GM23338 (cell line): ENCODE data around the gene HSF2BP. TPM values are rescaled to one million over a fixed set of nuclear protein-coding genes. Genes with fewer than 3 reads are reported as not detected.

ENCODE experiments used
- ATAC-seq: fragments of 200-7000 bp; cut with Tn5 transposase; 3 replicates; pipeline ENCODE4 v1.9.1; 2020
- DNase-seq: peaks from one replicate; pipeline ENCODE4 v3.0.0-alpha.2; 2015; ENCODE audit warnings: low spot score
- H2AFZ ChIP-seq: fragments of 200-600 bp; sonication (generic); 2 replicates; pipeline ENCODE4 v1.8.0; 2016; ENCODE audit warnings: antibody characterized with exemption, mild to moderate bottlenecking, moderate library complexity
- H3F3A ChIP-seq: fragments of 200-600 bp; sonication (generic); replicated peaks from 2 replicates; pipeline ENCODE4 v1.8.0; 2017; ENCODE audit warnings: antibody characterized with exemption, mixed run types, low read depth
- H3K27ac ChIP-seq: fragments of 200-600 bp; sonication (generic); 2 replicates; pipeline ENCODE4 v1.6.1; 2016; ENCODE audit warnings: low read depth
- H3K27me3 ChIP-seq: fragments of 200-600 bp; sonication (generic); 2 replicates; pipeline ENCODE4 v1.8.0; 2016; ENCODE audit warnings: mild to moderate bottlenecking, mixed run types, moderate library complexity; ENCODE audit not compliant: insufficient read depth
- H3K36me3 ChIP-seq: fragments of 200-600 bp; sonication (generic); 2 replicates; pipeline ENCODE4 v1.8.0; 2016; ENCODE audit warnings: mild to moderate bottlenecking; ENCODE audit not compliant: insufficient read depth
- H3K4me1 ChIP-seq: fragments of 200-600 bp; sonication (generic); 2 replicates; pipeline ENCODE4 v1.8.0; 2016; ENCODE audit warnings: mild to moderate bottlenecking, moderate library complexity; ENCODE audit not compliant: insufficient read depth
- H3K4me2 ChIP-seq: fragments of 200-600 bp; sonication (generic); 2 replicates; pipeline ENCODE4 v1.7.1; 2017; ENCODE audit warnings: mixed run types
- H3K4me3 ChIP-seq: fragments of 200-600 bp; sonication (generic); 2 replicates; pipeline ENCODE4 v1.6.1; 2016; ENCODE audit warnings: mixed run types
- H3K79me2 ChIP-seq: fragments of 200-600 bp; sonication (generic); replicated peaks from 2 replicates; pipeline ENCODE4 v1.8.0; 2017; ENCODE audit warnings: mild to moderate bottlenecking; ENCODE audit not compliant: insufficient read depth
- H3K9me2 ChIP-seq: fragments of 200-600 bp; sonication (generic); 2 replicates; pipeline ENCODE4 v1.8.0; 2017; ENCODE audit not compliant: insufficient read depth
- H4K20me1 ChIP-seq: fragments of 200-600 bp; sonication (generic); replicated peaks from 2 replicates; pipeline ENCODE4 v1.8.0; 2017; ENCODE audit warnings: mild to moderate bottlenecking; ENCODE audit not compliant: insufficient read depth
- H3K27ac Mint-ChIP-seq: 2 replicates; pipeline ENCODE4 v1.8.0; 2020; ENCODE audit warnings: inconsistent platforms, mild to moderate bottlenecking, moderate library complexity, mixed read lengths
- H3K27me3 Mint-ChIP-seq: 3 replicates; pipeline ENCODE4 v1.8.0; 2022; ENCODE audit warnings: low read depth, mild to moderate bottlenecking, moderate library complexity, mixed read lengths, inconsistent platforms; ENCODE audit not compliant: insufficient read depth, poor library complexity
- H3K36me3 Mint-ChIP-seq: 3 replicates; pipeline ENCODE4 v1.8.0; 2021; ENCODE audit warnings: low read depth, mild to moderate bottlenecking, inconsistent platforms, moderate library complexity, mixed read lengths
- H3K4me1 Mint-ChIP-seq: 3 replicates; pipeline ENCODE4 v1.8.0; 2020; ENCODE audit warnings: mild to moderate bottlenecking, inconsistent platforms, mixed read lengths
- H3K4me3 Mint-ChIP-seq: 3 replicates; pipeline ENCODE4 v1.8.0; 2021; ENCODE audit warnings: moderate library complexity, mild to moderate bottlenecking, inconsistent platforms, mixed read lengths
- H3K9me3 Mint-ChIP-seq: 3 replicates; pipeline ENCODE4 v1.8.0; 2020; ENCODE audit warnings: moderate library complexity, mild to moderate bottlenecking, inconsistent platforms, mixed read lengths
- CREB1 ChIP-seq: fragments of 250-450 bp; sonication (Bioruptor Pico); IDR thresholded peaks from 2 replicates; pipeline ENCODE4 v1.5.0; 2020; ENCODE audit warnings: low read depth, mild to moderate bottlenecking, moderate library complexity
- CTCF ChIP-seq, 2 experiments: fragments of 200-600 bp in 1 of 2; sonication (generic) in 1 of 2; conservative IDR thresholded peaks; 2 replicates each; pipeline versions ENCODE4 v1.5.1 to v1.6.1; 2016 to 2017; ENCODE audit warnings: antibody characterized with exemption in 2 of 2, low read depth in 2 of 2, mild to moderate bottlenecking in 2 of 2, moderate library complexity in 1 of 2
- ETS1 ChIP-seq: IDR thresholded peaks from 2 replicates; pipeline ENCODE4 v1.6.1; 2016; ENCODE audit warnings: antibody characterized with exemption
- EZH2 ChIP-seq: fragments of 200-600 bp; sonication (generic); IDR thresholded peaks from one replicate; pipeline ENCODE4 v1.8.0; 2017; ENCODE audit warnings: antibody characterized with exemption, mild to moderate bottlenecking, low read depth; ENCODE audit not compliant: unreplicated experiment
- EZH2phosphoT487 ChIP-seq: fragments of 200-600 bp; sonication (generic); IDR thresholded peaks from one replicate; pipeline ENCODE4 v1.8.1; 2018; ENCODE audit warnings: antibody characterized with exemption; ENCODE audit not compliant: unreplicated experiment
- JUNB ChIP-seq: IDR thresholded peaks from one replicate; pipeline ENCODE4 v1.6.1; 2016; ENCODE audit warnings: antibody characterized with exemption; ENCODE audit not compliant: unreplicated experiment
- NANOG ChIP-seq: IDR thresholded peaks from 2 replicates; pipeline ENCODE4 v1.6.1; 2016; ENCODE audit warnings: antibody characterized with exemption, borderline replicate concordance
- POLR2AphosphoS5 ChIP-seq: IDR thresholded peaks from 2 replicates; pipeline ENCODE4 v1.6.1; 2016; ENCODE audit warnings: antibody characterized with exemption, low read depth
- STAT1 ChIP-seq: IDR thresholded peaks from one replicate; pipeline ENCODE4 v1.6.1; 2016; ENCODE audit warnings: antibody characterized with exemption; ENCODE audit not compliant: unreplicated experiment
- ZNF114 ChIP-seq: fragments of 250-450 bp; sonication (Bioruptor Pico); IDR thresholded peaks from 2 replicates; pipeline ENCODE4 v1.5.0; 2020; ENCODE audit warnings: mild to moderate bottlenecking, moderate library complexity
- ZNF331 ChIP-seq: fragments of 250-450 bp; sonication (Bioruptor Pico); IDR thresholded peaks from 2 replicates; pipeline ENCODE4 v1.5.0; 2020; ENCODE audit warnings: low read depth, mild to moderate bottlenecking, moderate library complexity
- polyA plus RNA-seq: library from polyadenylated mRNA; unstranded; fragments of >200 nt; fragmentation: Nextera tagmentation; extraction: Ambion mirVana; gene quantifications from 2 replicates; pipeline ENCODE4 v1.2.1, GENCODE V29; 2016
- total RNA-seq: library from RNA; depleted of rRNA; stranded (reverse); fragments of >200 nt; shearing (Covaris generic); gene quantifications from 2 replicates; pipeline ENCODE4 v1.2.3, GENCODE V29; 2014
- TF ChIP-seq, protein P1 (sequence below): IDR thresholded peaks from one replicate; pipeline ENCODE4 v1.6.1; 2018; ENCODE audit warnings: antibody characterized with exemption; ENCODE audit not compliant: unreplicated experiment
- TF ChIP-seq, protein P2 (sequence below): fragments of 250-450 bp; sonication (Bioruptor Pico); IDR thresholded peaks from 2 replicates; pipeline ENCODE4 v1.5.0; 2020; ENCODE audit warnings: mild to moderate bottlenecking, moderate library complexity

HSF2BP gene
- total and polyA plus RNA-seq, 2 experiments from 2014 or later, result 0.78 to 2.0 TPM

DNA sequence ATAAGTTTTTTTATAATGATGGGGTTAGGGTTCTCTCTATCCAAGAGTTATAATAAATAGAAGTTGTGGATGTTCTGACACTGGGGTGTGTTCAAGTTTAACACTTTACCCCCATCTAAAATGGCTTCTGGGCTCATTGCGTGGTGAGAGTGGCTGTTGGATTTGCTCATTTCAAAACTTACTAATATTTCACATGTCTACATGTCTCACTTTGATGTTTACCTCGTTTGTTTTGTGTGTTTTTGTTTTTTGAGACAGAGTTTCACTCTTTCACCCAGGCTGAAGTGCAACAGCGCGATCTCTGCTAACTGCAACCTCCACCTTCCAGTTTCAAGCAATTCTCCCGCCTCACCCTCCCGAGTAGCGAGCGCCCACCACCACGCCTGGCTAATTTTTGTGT lies 3.7 kb upstream of the HSF2BP start:
- peaks cover 69% of the 10 kb centered on the region for H3K36me3 Mint-ChIP-seq

More for the DNA sequence above, 3.7 kb upstream of the HSF2BP start:
- peaks cover 22% of the 10 kb centered on the region for H3K36me3 ChIP-seq
- H3K27ac Mint-ChIP-seq, result no peak overlapping the region
- H3K27ac ChIP-seq, result no peak overlapping the region
- H3K4me2 ChIP-seq, result no peak overlapping the region
- H4K20me1 ChIP-seq, result peaks cover 42% of the 10 kb centered on the region
- no peak overlapping the region for H3K4me3 Mint-ChIP-seq
- peaks cover 10% of the 10 kb centered on the region for H3K27me3 Mint-ChIP-seq
- H3K4me3 ChIP-seq, result no peak overlapping the region
- DNase-seq (no peak), ATAC-seq (no peak)
- H3F3A ChIP-seq, result peaks cover 17% of the 10 kb centered on the region; the same call in 1 of the 2 replicates
- H3K79me2 ChIP-seq, result peaks cover 85% of the 10 kb centered on the region
- peaks cover 4% of the 10 kb centered on the region; the same call in 1 of the 3 replicates for H3K9me3 Mint-ChIP-seq
- peaks cover 22% of the 10 kb centered on the region for H3K4me1 Mint-ChIP-seq
- H3K4me1 ChIP-seq, result peaks cover 14% of the 10 kb centered on the region
- H3K27me3 ChIP-seq, result no peaks in the 10 kb centered on the region
- no peak for TF ChIP-seq EZH2phosphoT487
- no peak for TF ChIP-seq STAT1
- no peak for TF ChIP-seq ETS1
- TF ChIP-seq CTCF (conservative IDR thresholded peaks at IDR 0.05; ENCODE audit: low read depth in 2 of 2), result no peak
- no peak for TF ChIP-seq ZNF331
- no peak for TF ChIP-seq CREB1 (CRISPR knock-in tag)
- no peak for TF ChIP-seq POLR2AphosphoS5
- TF ChIP-seq JUNB, result no peak
- TF ChIP-seq EZH2, result no peak
- no peak for TF ChIP-seq NANOG
- no peak for TF ChIP-seq ZNF114
- TF ChIP-seq, protein P1, sequence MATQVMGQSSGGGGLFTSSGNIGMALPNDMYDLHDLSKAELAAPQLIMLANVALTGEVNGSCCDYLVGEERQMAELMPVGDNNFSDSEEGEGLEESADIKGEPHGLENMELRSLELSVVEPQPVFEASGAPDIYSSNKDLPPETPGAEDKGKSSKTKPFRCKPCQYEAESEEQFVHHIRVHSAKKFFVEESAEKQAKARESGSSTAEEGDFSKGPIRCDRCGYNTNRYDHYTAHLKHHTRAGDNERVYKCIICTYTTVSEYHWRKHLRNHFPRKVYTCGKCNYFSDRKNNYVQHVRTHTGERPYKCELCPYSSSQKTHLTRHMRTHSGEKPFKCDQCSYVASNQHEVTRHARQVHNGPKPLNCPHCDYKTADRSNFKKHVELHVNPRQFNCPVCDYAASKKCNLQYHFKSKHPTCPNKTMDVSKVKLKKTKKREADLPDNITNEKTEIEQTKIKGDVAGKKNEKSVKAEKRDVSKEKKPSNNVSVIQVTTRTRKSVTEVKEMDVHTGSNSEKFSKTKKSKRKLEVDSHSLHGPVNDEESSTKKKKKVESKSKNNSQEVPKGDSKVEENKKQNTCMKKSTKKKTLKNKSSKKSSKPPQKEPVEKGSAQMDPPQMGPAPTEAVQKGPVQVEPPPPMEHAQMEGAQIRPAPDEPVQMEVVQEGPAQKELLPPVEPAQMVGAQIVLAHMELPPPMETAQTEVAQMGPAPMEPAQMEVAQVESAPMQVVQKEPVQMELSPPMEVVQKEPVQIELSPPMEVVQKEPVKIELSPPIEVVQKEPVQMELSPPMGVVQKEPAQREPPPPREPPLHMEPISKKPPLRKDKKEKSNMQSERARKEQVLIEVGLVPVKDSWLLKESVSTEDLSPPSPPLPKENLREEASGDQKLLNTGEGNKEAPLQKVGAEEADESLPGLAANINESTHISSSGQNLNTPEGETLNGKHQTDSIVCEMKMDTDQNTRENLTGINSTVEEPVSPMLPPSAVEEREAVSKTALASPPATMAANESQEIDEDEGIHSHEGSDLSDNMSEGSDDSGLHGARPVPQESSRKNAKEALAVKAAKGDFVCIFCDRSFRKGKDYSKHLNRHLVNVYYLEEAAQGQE, result no peak
- TF ChIP-seq, protein P2, sequence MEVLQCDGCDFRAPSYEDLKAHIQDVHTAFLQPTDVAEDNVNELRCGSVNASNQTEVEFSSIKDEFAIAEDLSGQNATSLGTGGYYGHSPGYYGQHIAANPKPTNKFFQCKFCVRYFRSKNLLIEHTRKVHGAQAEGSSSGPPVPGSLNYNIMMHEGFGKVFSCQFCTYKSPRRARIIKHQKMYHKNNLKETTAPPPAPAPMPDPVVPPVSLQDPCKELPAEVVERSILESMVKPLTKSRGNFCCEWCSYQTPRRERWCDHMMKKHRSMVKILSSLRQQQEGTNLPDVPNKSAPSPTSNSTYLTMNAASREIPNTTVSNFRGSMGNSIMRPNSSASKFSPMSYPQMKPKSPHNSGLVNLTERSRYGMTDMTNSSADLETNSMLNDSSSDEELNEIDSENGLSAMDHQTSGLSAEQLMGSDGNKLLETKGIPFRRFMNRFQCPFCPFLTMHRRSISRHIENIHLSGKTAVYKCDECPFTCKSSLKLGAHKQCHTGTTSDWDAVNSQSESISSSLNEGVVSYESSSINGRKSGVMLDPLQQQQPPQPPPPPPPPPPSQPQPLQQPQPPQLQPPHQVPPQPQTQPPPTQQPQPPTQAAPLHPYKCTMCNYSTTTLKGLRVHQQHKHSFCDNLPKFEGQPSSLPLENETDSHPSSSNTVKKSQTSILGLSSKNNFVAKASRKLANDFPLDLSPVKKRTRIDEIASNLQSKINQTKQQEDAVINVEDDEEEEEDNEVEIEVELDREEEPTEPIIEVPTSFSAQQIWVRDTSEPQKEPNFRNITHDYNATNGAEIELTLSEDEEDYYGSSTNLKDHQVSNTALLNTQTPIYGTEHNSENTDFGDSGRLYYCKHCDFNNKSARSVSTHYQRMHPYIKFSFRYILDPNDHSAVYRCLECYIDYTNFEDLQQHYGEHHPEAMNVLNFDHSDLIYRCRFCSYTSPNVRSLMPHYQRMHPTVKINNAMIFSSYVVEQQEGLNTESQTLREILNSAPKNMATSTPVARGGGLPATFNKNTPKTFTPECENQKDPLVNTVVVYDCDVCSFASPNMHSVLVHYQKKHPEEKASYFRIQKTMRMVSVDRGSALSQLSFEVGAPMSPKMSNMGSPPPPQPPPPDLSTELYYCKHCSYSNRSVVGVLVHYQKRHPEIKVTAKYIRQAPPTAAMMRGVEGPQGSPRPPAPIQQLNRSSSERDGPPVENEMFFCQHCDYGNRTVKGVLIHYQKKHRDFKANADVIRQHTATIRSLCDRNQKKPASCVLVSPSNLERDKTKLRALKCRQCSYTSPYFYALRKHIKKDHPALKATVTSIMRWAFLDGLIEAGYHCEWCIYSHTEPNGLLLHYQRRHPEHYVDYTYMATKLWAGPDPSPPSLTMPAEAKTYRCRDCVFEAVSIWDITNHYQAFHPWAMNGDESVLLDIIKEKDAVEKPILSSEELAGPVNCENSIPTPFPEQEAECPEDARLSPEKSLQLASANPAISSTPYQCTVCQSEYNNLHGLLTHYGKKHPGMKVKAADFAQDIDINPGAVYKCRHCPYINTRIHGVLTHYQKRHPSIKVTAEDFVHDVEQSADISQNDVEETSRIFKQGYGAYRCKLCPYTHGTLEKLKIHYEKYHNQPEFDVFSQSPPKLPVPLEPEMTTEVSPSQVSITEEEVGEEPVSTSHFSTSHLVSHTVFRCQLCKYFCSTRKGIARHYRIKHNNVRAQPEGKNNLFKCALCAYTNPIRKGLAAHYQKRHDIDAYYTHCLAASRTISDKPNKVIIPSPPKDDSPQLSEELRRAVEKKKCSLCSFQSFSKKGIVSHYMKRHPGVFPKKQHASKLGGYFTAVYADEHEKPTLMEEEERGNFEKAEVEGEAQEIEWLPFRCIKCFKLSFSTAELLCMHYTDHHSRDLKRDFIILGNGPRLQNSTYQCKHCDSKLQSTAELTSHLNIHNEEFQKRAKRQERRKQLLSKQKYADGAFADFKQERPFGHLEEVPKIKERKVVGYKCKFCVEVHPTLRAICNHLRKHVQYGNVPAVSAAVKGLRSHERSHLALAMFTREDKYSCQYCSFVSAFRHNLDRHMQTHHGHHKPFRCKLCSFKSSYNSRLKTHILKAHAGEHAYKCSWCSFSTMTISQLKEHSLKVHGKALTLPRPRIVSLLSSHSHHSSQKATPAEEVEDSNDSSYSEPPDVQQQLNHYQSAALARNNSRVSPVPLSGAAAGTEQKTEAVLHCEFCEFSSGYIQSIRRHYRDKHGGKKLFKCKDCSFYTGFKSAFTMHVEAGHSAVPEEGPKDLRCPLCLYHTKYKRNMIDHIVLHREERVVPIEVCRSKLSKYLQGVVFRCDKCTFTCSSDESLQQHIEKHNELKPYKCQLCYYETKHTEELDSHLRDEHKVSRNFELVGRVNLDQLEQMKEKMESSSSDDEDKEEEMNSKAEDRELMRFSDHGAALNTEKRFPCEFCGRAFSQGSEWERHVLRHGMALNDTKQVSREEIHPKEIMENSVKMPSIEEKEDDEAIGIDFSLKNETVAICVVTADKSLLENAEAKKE (CRISPR knock-in tag), result no peak
- H3K9me2 ChIP-seq, result no peaks in the 10 kb centered on the region
- H2AFZ ChIP-seq, result no peak overlapping the region
